Glomerular endothelial cell (primary cell): ENCODE results near the gene CDCA5. TPM values are rescaled to one million over a fixed set of nuclear protein-coding genes. Genes with fewer than 3 reads are reported as not detected.
A peak's percentile ranks its signal among the peaks of the same experiment; 100 is the strongest.
"Not testable (repeated sequence)": the region's sequence is repeated elsewhere in the genome, so short reads cannot be mapped to it uniquely, and the experiment has no call there.

Source experiments
- DNase-seq: peaks from one replicate; pipeline ENCODE4 v3.0.0-alpha.2; 2011; ENCODE audit warnings: low read depth, low spot score; ENCODE audit errors: extremely low read depth
- total RNA-seq: library from RNA; depleted of rRNA; stranded (reverse); fragments of >200 nt; gene quantifications from 2 replicates; pipeline ENCODE4 v1.2.3, GENCODE V29; 2015

CDCA5 gene
- total RNA-seq, 1 donor from 2014 or later, result 5.1 TPM

- no peak for DNase-seq
These were observed 35.8 kb upstream of the CDCA5 start for GRCh38 chr11:65119670-65119995.

GRCh38 chr11:65118891-65119669 lies 35.2 kb upstream of the CDCA5 start:
- DNase-seq, result not testable (repeated sequence)

GRCh38 chr11:65118097-65118837 lies 34.4 kb upstream of the CDCA5 start:
- DNase-seq, result no peak

- DNase-seq, result peak; percentile 89
These were observed 33.6 kb upstream of the CDCA5 start, which contains the start of gene ZNHIT2 for GRCh38 chr11:65117206-65118096. Gene ZNHIT2 (minus strand): TSS chr11:65117701. CDS start chr11:65117653, 48 bp downstream.

- no peak for DNase-seq
These were observed 32.7 kb upstream of the CDCA5 start for GRCh38 chr11:65116370-65117205.

- no peak for DNase-seq
These were observed 31.7 kb upstream of the CDCA5 start for GRCh38 chr11:65115361-65116082.

- DNase-seq, result no peak
These were observed 30.8 kb upstream of the CDCA5 start for GRCh38 chr11:65114538-65115171.

GRCh38 chr11:65113839-65114238 lies 30.0 kb upstream of the CDCA5 start:
- no peak for DNase-seq

GRCh38 chr11:65113361-65113756 lies 29.5 kb upstream of the CDCA5 start:
- DNase-seq, result no peak

- DNase-seq, result no peak
These were observed 28.9 kb upstream of the CDCA5 start for GRCh38 chr11:65112546-65113360.

GRCh38 chr11:65111744-65112545 lies 28.1 kb upstream of the CDCA5 start, which contains the start of gene TM7SF2:
Gene TM7SF2 (plus strand): TSS chr11:65111872. CDS start chr11:65112016, 144 bp downstream.
- DNase-seq, result no peak

- no peak for DNase-seq
These were observed 27.4 kb upstream of the CDCA5 start for GRCh38 chr11:65111159-65111743.

GRCh38 chr11:65110354-65110861 lies 26.6 kb upstream of the CDCA5 start:
- no peak for DNase-seq

- DNase-seq, result no peak
These were observed 25.7 kb upstream of the CDCA5 start for GRCh38 chr11:65109231-65110198.

GRCh38 chr11:65108469-65109123 lies 24.8 kb upstream of the CDCA5 start:
- DNase-seq, result no peak
